Esophagus squamous epithelium (tissue), 4 donors: ENCODE measurements around the gene MED8.

Source experiments
- POLR2A ChIP-seq, 4 donors: fragments of 450-650 bp; IDR thresholded peaks; one replicate each; pipeline ENCODE4 v1.6.1; 2017; ENCODE audit warnings: antibody characterized with exemption in 4 of 4, mild to moderate bottlenecking in 4 of 4, moderate library complexity in 3 of 4
- TF ChIP-seq, protein P1 (sequence below), 6 experiments: fragments of 450-650 bp in 4 of 6; fragments of 200-600 bp in 2 of 6; sonication (generic) in 2 of 6; IDR thresholded peaks; one replicate each; pipeline ENCODE4 v1.5.1; 2016 to 2019; ENCODE audit warnings: antibody characterized with exemption in 6 of 6, mild to moderate bottlenecking in 4 of 6, moderate library complexity in 4 of 6

DNA sequence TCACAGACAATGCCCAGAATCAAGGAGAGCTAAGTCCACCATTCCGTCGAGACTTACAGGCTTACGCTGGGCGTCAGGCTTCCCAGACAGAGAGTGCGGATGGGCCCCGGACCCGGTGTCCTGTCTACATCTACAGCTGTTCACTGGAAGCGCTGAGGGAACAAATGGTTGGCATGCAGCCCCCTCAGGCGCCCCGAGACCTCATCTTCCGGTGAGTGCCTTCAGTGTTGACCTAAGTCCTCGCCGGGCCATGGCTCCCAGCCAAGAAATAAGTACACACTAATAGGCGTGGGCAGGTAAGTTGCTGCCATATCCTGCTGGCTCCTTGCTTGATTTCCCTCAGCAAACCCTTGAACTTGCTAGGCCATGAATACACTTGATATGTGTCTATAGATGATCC lies 37.9 kb upstream of the MED8 start:
- no peak for TF ChIP-seq POLR2A (IDR thresholded peaks at IDR 0.05)
- TF ChIP-seq, protein P1, sequence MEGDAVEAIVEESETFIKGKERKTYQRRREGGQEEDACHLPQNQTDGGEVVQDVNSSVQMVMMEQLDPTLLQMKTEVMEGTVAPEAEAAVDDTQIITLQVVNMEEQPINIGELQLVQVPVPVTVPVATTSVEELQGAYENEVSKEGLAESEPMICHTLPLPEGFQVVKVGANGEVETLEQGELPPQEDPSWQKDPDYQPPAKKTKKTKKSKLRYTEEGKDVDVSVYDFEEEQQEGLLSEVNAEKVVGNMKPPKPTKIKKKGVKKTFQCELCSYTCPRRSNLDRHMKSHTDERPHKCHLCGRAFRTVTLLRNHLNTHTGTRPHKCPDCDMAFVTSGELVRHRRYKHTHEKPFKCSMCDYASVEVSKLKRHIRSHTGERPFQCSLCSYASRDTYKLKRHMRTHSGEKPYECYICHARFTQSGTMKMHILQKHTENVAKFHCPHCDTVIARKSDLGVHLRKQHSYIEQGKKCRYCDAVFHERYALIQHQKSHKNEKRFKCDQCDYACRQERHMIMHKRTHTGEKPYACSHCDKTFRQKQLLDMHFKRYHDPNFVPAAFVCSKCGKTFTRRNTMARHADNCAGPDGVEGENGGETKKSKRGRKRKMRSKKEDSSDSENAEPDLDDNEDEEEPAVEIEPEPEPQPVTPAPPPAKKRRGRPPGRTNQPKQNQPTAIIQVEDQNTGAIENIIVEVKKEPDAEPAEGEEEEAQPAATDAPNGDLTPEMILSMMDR (IDR thresholded peaks at IDR 0.05): no peak
